Stimulated activated CD4-positive, alpha-beta T cell treated with anti-CD3 and anti-CD28 coated beads, TNF-alpha, amount 100 ng/mL, for 1 hour (primary cell): ENCODE results near the gene APOL4.
"Not testable (repeated sequence)": the region's sequence is repeated elsewhere in the genome, so short reads cannot be mapped to it uniquely, and the experiment has no call there.

Experiments used
- DNase-seq, 3 donors: peaks; one replicate each; pipeline ENCODE4 v3.0.0-alpha.2; 2020; ENCODE audit warnings: low read depth in 3 of 3, low spot score in 1 of 3

APOL4 gene

DNA sequence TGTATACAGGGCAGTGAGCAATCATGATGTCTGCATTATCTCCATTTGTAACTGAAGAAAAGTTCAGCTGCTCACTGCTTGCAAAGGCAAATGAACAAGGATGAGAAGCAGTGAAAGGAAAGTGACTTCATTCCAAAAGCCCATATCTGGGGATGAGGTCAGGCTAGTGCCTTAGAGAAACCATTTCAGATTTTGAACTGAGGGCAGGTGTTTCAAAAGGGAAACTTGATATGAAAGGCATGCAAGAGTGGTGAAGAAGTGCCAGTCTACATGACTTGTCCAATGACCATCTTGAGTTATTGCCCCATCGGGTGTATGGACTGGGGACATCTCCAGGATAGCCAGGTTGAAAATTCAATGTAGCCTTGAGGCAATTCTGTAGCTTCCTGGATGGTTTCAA is 7.3 kb upstream of the APOL4 start:
- no peak for DNase-seq

DNA sequence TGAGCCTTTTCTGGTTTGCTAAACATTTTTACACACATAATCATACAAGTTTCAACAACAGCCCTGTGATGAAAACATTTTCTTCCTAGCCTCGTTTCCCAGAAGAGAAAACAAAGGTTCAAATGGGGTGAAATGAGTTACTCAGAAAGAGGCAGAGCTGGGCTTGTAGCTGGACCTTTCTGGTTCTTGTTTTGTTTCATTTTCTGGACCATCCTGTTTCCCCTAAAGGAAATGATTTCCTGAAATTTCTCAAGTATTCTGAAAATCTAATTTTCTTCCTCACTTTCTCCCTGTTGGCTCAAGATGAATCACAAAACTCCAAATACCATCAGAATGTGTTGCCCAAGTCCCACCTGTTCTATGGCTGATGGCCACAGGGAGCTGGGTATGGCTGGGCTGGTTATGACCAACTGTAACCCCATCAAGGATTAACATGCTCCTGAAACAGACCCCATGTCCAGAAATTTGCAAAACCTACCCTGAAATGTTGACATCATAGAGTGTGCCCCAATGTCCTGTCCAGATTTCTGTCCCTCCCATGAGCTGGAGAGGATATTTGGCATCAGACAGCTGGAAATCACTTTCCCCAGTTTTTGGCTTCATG is 6.7 kb upstream of the APOL4 start:
- no peak for DNase-seq

DNA sequence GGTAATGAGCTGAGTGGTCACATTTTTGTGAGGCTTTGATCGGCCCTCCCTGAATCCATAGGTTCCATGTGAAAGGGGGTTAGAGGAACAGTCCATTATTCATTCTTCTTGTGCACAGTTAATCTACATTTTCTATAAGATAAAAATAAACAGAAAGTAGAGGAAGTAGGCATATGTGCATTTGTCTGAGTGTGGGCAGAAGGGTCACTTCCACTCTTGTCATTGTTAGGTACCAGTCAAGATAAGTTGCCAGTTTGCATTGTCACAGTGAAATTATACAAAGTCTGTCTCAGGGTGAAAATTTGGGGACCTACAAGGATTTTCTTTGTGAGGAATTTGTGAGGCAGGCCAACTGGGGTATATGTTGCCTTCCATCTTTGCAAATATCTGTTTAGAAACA is 4.6 kb upstream of the APOL4 start:
- no peak for DNase-seq

DNA sequence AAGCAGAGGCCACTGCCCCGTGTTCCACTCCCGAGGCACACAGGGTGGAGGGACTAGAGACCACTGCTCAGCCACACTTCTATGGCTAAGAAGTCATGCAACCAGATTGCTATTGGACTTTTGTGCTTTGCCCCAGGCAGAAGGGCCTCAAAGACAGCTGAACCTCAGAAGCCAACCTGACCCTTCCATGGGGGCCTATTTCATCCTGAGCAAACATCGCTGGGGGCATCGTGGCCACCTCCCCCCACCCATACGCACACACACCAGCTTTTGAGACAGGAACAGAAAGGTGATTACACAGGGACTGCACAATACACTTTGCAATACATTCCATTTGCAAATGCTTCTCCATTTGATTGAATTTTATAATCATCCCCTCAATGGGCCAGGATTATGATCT is 4.0 kb upstream of the APOL4 start:
- not testable (repeated sequence) for DNase-seq

DNA sequence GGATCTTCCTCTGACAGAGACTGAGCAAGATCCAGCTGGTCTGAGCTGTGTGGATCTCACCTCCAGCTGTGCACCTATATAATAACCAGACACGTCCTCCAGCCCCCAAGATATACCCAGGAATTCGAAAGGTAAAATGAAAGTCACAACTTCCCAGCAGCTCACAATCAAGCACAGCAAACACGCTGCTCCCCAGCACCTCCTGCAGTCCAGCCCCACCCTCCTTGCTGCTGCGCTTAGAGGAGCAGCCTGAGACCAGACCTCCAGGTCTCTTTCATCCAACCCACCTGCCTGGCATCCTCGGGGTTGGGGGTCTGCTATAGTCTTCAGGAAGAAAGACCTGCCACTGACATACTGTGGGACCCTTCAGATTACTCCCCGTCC is 3.0 kb upstream of the APOL4 start:
- no peak for DNase-seq

DNA sequence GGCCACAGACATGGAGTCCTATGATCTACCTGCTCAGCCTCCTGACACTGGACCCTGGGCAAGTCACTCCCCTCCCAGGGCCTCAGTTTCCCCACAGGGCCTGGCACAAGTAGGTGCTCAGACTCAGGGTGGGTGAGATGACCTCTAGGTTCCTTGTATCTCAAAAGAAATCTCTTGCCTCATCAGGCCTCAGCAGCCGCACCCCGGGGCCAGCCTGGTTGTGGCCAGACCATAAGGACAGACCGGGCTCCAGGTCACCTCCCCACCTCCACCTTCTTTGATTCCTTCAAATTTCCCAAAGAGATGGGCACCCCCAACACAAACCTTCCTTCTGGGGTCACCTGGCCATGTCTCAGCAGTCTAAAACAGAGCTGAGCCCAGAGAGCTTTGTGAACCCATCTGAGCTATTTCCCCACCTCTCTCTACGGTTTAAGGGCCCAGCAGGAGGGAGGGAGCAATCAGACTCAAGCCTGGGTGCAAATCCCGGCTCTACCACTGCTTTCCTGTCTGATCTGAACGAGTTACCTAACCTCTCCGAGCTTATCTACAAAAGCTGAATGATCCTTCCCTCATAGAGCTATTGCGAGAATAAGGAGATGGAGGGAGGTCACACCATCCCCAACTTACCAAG is 2.5 kb upstream of the APOL4 start:
- DNase-seq: no peak

DNA sequence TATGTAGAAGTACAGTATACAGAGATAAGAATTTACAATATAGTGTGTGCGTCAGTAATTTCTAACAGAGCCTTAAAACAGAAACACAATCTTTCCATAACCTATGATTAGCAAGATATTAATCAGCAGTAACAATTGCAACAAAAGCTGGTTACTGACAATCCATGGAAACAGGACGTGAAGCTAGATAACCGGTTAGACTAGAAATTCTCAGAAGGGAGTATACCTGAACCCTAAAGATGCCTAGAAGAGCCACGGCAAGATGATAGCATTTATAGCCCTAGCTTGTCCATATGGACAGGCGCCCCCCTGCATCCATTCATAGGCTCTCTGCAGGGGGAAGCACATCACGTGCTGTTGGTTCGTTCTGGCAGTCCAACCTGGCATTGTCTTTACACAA is 1.8 kb upstream of the APOL4 start:
- DNase-seq: not testable (repeated sequence)

DNA sequence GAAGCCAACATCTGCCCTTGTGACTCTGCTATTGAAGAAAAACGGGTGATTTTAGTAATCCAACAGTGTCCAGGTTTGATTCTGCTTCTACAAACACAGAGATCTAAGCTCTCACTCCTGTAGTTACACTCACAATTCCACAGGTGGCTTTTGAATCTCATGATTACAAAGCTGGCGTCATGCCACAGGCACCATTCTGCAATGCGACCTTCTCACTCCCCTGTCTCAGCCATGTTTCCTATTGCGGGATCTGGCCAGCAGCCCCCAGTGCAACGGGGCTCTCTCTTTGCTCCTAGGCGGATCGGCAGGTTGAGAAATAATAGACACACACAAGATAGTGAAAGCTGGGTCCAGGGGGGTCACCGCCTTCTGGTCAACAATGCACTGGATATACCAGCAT is 1.3 kb upstream of the APOL4 start:
- DNase-seq: not testable (repeated sequence)

DNA sequence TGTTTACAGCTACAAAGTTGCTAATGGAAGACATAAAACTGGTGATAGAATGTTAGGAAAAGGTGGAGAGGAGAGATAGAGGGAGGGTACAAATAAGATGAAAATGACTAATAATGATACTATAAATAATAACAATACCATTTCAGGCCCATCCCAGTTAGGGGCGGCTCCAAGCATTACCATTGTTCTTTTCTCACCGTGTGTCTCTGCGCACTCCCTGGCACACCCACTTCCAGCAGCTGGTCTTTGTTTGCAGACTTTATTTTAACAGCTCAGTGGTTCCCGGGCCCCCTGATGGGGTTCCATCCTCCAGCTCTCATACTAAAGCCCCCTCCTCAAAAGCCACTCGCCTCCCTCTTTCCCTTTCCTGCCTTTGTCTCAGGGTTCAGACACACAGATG is 584 bp downstream of the APOL4 start:
- not testable (repeated sequence) for DNase-seq

DNA sequence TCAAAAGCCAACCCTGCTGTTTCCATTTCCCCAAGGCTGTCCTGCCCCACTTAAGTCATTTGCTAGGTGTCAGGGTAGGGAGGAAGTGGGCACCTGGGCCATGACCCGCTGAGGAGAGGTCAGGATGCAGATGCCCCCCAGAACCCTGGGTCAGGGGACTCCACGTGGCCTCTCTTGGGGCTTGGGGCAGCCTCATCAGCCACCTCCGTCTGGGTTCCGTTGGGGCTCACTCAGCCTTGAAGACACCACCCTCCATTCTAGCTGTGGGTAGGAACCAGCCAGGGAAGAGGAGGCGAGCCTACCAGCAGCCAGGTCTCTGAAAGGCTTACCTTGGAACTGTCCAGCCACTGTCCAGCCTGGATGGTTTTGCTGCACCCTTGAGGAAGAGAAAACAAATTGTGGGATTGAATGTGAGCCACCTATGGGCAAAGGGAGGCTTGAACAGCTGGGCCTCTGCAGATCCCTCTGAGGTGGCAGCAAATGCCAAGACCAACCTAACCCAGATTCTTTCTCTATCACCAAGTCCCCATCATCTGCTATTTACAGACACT is 2.5 kb downstream of the APOL4 start:
- DNase-seq: no peak

DNA sequence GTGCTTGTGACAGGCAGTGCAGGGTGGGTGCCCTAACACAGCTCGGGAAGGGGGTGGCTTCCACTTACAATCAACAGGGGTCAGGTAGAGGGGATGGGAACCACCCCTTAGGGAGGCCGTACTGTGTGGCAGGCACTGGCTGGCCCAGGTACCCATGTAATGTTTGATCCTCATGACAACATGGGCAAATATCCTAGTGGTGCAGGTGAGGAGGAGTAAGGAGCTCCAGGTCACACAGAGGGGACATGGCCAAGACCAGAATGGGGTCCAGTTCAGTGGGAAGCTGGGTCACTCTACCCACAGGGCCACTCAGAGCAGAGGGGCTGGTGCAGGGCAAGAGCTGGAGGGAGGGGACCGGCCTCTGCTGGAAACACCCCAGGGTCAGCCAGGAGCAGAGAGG is 3.1 kb downstream of the APOL4 start:
- DNase-seq: no peak

DNA sequence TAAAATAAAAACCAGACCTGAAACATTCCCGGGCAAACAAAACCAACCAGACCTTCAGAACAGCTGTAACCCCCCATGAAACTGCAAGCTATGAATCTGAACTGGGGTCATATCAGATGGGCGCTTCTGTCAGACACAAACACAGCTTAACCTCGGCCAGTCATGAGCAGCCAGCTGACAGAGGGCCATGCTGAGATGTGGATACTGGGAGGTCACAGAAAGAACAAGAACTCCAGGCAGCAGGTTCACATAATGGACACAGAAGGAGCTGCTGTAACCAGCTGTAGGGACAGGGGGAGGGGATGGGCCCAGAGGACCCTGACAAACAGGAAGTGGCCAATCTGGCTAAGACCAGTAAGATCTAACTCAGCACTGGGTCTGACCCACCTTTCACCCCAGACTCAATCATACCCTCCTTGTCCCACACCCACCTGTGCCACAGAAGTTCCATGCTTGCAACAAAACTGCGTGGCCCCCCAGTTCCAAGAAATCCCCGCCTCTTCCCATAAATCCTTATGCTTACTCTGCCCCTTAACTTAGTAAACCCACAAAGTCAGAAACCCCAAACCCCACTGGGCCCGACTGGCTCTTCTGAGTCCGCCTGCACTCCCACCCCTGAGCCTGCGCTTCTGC is 4.0 kb downstream of the APOL4 start:
- no peak for DNase-seq

DNA sequence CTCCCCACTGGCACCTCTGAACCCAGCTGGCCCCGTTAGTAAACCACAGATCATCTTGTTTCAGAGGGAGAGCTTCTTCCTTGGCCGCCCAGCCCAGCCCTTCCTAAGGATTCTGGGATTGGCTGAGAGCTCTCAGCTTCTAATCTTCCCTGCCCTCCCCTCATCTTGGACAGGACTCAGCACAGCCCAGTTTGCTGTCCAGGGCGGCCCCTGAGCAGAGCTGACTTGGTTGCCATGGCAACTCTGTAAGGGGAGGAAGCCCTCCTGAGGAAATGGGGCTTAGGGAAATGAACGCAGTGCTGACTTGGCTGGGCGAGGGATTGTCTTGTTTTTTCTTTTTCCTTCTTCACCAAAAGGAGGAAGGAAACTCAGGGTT is 4.6 kb downstream of the APOL4 start:
- no peak for DNase-seq

DNA sequence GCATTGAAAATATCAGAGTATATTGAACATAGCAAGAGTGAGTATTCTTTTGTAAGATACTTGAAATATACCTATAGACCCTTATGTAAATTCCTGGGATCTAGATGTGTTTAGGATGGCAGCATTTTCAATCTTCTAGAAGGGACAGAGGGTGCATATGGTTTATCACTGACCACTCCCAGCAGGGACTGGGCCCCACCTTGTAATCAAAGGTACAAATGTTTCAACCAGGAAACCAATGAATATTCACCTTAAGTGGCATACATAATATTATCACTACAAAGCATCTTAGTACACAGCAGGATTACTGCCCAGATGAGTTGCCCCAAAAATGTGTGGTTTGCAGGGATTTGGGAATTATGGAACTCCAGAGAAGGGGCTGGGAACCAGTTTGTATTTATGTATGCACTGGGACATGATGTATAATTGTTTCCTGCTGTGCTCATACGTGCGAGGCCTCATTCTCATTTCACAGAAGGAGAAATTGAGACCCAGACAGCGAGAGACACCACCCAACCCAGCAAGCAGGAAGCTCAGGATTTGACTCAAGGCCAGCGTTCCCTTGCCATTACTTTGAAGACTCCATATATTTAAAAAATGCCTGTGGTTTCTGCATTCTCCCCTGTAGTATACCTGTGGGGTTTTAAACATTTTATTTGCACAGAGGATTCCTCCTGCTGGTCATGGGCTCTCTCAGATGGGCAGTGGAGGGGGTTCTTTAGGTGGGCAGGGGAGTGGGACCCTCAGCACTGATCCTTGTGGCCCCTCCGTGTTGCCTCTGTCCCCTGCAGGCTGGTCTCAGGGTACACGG is 5.2 kb downstream of the APOL4 start:
- DNase-seq: no peak

DNA sequence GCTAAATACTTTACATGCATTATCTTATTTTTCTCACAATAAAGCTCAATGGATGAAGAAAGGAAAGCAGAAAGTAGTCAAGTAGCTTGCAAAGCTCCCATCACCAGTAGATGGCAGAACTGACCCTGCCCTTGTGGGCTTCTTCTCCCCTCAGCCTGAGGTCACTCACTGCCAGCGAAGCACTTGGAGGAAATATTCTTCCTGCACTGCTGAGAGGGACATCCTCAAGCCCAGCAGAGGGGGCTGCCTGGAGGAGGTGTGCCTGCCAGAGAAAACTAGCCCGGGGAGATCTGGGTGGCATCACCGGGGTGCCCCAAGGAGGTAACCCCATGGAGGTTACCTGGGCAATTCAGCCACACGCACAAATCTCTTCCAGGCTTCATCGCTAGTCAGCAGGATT is 6.6 kb downstream of the APOL4 start:
- peak in 1 of 3 donors; percentile 4 for DNase-seq

DNA sequence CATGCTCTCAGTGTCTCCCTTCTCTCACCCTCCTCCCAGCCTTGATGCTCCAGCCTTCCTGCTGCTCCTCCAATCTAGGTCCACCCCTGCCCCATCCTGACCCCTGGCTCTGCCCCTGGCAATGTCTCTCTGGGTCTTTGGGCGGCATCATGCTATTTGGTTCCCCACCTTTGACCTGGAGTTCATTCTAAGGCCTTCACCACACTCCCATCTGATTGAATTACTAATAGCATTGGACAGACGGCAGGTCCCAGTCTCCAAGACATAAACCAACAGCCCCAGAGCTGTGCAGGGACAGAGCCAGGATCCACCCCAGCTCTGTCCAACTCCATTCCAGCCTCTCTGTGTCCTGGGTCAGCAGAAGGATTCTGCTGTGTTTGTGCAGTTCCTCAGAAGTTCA is 7.2 kb downstream of the APOL4 start:
- no peak for DNase-seq

DNA sequence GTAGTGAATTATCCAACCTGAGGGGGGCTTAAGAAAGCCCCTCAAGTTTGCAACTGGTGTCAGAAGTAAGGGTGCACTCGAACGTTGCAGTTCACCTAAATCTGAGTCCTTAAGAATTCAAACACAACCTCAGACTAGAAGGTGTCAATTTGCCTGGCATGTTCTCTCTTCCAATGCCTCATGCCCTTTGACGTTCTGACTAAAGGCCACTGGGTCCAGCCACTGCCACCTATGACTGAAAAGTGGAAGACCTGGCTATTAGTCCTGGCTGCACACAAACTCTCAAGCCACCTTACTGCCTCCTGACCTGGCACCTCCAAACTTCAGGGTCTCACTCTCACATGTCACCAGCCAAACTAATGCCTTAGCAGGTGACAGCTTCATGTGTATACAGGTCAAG is 8.0 kb downstream of the APOL4 start:
- DNase-seq: no peak

DNA sequence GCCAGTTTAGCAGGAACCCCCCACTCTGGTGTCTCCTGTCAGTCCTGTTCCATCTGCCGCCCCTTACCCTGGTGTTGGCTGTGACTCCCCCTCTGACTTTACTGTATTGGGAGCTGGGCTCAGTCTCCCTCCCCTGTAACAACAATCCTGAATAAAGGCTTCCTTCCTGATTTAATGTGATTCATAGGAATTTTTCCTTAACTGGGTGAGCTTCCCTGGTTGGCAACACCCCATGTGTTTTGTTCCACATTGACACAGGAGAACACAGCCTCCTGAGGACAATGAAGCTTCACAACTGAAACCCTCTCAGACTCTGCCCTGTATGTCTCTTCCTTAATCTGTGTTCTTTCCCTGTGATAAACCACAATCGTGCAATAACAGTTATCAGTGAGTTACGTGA is 8.4 kb downstream of the APOL4 start:
- DNase-seq: no peak

DNA sequence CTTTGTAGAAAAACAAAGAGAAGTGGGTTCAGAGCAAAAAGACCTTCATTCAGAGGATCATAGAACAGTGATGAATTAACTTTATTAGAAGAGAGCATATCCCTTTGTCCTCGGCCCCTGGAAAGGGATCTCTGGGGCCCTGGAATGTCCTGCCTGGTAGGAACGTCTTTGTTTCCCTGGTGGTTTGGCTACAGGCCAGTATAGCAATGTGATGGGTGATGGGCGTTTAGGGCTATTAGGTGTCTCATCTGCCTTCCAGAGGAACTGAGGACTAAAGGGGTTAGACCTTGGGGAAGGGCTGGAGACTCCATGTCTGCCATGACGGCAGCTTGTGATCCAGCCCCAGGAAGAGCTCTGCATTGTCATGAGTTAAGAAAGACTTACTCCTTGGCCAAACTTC is 9.1 kb downstream of the APOL4 start:
- no peak for DNase-seq

DNA sequence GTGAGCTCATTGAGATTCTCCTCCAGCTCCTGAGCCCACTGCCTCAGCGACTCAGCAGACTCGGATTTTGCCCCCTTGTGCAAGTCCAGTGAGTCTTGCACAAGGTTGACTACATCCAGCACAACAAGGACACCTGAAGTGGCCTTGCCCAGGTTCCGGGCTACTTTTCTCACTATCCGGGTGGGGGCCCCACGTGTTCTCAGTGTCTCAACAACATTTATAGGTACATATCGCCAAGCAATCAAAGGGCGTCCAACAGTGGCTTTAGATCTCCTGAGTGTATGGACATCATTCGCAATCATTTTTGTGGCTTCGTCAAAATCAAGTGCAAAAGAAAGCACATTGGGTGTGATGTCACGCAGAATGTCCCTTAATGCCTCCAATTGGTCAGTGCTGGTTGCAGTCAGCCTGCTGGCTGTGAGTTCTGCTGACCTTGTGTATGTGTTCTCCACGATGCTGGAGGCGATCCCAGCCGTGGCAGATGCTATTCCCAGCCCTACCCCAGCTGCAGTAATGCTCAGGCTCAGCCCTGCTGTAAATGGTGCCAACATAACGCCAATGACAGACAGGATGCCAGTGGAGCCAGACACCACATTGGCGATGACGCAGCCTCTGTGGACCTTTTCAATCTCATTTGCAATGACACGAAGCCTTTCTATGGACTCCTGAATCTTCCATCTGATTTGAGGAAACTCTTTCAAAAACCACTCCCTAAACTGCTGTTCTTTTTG is 10.3 kb downstream of the APOL4 start:
- no peak for DNase-seq

DNA sequence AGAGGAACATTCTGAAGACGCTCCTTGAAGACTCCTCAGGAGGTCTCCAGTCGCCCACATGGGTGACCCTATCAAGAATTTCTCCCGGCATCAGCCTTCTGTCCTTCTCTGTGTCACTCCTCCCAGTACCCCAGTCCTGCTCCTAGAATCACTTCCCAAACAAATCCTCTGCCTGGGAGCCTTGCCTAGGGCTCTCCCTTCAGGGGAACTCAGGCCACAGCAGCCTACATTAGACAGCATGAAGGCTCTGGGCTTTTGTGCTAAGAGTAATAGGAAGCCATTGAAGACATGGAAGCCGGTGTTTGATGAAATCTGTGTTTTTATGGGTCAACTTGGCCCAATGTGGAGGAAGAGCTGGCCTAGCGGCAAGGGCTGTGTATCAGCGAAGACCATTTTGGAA is 13.7 kb downstream of the APOL4 start:
- DNase-seq: not testable (repeated sequence)
